Mammary epithelial cell (primary cell): ENCODE data around the gene ANKRD65.
"Not testable (repeated sequence)": the region's sequence is repeated elsewhere in the genome, so short reads cannot be mapped to it uniquely, and the experiment has no call there.

Experiments
- EZH2 ChIP-seq: IDR thresholded peaks from 2 replicates; pipeline ENCODE4 v1.6.1; 2012; ENCODE audit warnings: low read length, inconsistent platforms, borderline replicate concordance
- TF ChIP-seq, protein P1 (sequence below), 2 donors: IDR thresholded peaks in 1 of 2; conservative IDR thresholded peaks in 1 of 2; 2 replicates each; pipeline ENCODE4 v1.5.1; 2011 to 2012; ENCODE audit warnings: inconsistent platforms in 2 of 2, low read length in 2 of 2, mild to moderate bottlenecking in 2 of 2, control low read depth in 1 of 2, low read depth in 1 of 2; ENCODE audit not compliant: insufficient read depth in 1 of 2; ENCODE audit errors: extremely low read depth in 1 of 2

DNA sequence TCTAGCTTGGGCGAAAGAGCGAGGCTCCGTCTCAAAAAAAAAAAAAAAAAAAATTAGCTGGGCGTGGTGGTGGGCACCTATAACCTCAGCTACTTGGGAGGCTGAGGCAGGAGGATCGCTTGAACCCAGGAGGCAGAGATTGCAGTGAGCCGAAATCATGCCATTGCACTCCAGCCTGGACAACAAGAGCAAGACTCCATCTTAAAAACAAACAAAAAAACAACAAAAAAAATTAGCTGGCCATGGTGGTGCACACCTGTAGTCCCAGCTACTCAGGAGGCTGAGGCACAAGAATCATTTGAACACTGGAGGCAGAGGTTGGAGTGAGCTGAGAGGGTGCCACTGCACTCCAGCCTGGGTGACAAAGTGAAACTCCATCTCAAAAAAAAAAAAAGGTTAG is 7.9 kb upstream of the ANKRD65 start:
- TF ChIP-seq, protein P1, sequence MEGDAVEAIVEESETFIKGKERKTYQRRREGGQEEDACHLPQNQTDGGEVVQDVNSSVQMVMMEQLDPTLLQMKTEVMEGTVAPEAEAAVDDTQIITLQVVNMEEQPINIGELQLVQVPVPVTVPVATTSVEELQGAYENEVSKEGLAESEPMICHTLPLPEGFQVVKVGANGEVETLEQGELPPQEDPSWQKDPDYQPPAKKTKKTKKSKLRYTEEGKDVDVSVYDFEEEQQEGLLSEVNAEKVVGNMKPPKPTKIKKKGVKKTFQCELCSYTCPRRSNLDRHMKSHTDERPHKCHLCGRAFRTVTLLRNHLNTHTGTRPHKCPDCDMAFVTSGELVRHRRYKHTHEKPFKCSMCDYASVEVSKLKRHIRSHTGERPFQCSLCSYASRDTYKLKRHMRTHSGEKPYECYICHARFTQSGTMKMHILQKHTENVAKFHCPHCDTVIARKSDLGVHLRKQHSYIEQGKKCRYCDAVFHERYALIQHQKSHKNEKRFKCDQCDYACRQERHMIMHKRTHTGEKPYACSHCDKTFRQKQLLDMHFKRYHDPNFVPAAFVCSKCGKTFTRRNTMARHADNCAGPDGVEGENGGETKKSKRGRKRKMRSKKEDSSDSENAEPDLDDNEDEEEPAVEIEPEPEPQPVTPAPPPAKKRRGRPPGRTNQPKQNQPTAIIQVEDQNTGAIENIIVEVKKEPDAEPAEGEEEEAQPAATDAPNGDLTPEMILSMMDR (conservative IDR thresholded peaks at IDR 0.05 in 1 of 2, IDR thresholded peaks at IDR 0.05 in 1 of 2; ENCODE audit: extremely low read depth in 1 of 2, insufficient read depth in 1 of 2, low read depth in 1 of 2, low read length in 2 of 2) = not testable (repeated sequence)
- TF ChIP-seq EZH2 = not testable (repeated sequence)
